Gastrocnemius medialis (tissue), 4 donors: Measurements from ENCODE around the gene ACACA.

Source experiments
- POLR2A ChIP-seq, 2 donors: fragments of 450-650 bp; IDR thresholded peaks; one replicate each; pipeline ENCODE4 v1.6.1; 2017; ENCODE audit warnings: antibody characterized with exemption in 2 of 2, mild to moderate bottlenecking in 2 of 2, moderate library complexity in 2 of 2
- TF ChIP-seq, protein P1 (sequence below), 5 experiments: fragments of 450-650 bp in 3 of 5; fragments of 200-600 bp in 2 of 5; sonication (generic) in 2 of 5; IDR thresholded peaks in 4 of 5; conservative IDR thresholded peaks in 1 of 5; 1 replicate in 4 of 5; 2 replicates in 1 of 5; pipeline ENCODE4 v1.5.1; 2016 to 2019; ENCODE audit warnings: antibody characterized with exemption in 5 of 5, mild to moderate bottlenecking in 3 of 5, moderate library complexity in 3 of 5

- TF ChIP-seq, protein P1, sequence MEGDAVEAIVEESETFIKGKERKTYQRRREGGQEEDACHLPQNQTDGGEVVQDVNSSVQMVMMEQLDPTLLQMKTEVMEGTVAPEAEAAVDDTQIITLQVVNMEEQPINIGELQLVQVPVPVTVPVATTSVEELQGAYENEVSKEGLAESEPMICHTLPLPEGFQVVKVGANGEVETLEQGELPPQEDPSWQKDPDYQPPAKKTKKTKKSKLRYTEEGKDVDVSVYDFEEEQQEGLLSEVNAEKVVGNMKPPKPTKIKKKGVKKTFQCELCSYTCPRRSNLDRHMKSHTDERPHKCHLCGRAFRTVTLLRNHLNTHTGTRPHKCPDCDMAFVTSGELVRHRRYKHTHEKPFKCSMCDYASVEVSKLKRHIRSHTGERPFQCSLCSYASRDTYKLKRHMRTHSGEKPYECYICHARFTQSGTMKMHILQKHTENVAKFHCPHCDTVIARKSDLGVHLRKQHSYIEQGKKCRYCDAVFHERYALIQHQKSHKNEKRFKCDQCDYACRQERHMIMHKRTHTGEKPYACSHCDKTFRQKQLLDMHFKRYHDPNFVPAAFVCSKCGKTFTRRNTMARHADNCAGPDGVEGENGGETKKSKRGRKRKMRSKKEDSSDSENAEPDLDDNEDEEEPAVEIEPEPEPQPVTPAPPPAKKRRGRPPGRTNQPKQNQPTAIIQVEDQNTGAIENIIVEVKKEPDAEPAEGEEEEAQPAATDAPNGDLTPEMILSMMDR (IDR thresholded peaks at IDR 0.05 in 4 of 5, conservative IDR thresholded peaks at IDR 0.05 in 1 of 5), result no peak
- TF ChIP-seq POLR2A (IDR thresholded peaks at IDR 0.05), result no peak
These were observed 316.7 kb downstream of the ACACA start for GRCh38 chr17:37089956-37090355.
